HepG2 (cell line): ENCODE measurements around the gene ZNF444. TPM values are rescaled to one million over a fixed set of nuclear protein-coding genes. Genes with fewer than 3 reads are reported as not detected.

Experiments used
- AGO2 ChIP-seq: fragments of 200-400 bp; formaldehyde crosslinking; optimal IDR thresholded peaks from 2 replicates; pipeline ENCODE3; 2017; ENCODE audit warnings: mild to moderate bottlenecking, low read depth, low read length, moderate library complexity
- E2F5 ChIP-seq: sonication (generic); formaldehyde crosslinking; conservative IDR thresholded peaks from 2 replicates; pipeline ENCODE4 v1.4.0; 2020; ENCODE audit warnings: missing genetic modification reagents
- FLYWCH1 ChIP-seq: sonication (generic); formaldehyde crosslinking; IDR thresholded peaks from 2 replicates; pipeline ENCODE4 v1.8.1; 2023; ENCODE audit warnings: mild to moderate bottlenecking, missing genetic modification reagents
- FOSL1 ChIP-seq: sonication (generic); formaldehyde crosslinking; IDR thresholded peaks from 2 replicates; pipeline ENCODE4 v1.9.0; 2021; ENCODE audit warnings: missing genetic modification reagents, borderline replicate concordance
- GABPA ChIP-seq, 2 experiments: IDR thresholded peaks; 2 replicates each; pipeline ENCODE4 v1.6.1; 2011 to 2016; ENCODE audit warnings: low read depth in 2 of 2, low read length in 1 of 2, missing biosample characterization in 1 of 2, missing genetic modification characterization in 1 of 2
- KLF11 ChIP-seq: IDR thresholded peaks from 2 replicates; pipeline ENCODE4 v1.6.1; 2016; ENCODE audit warnings: missing compliant biosample characterization
- PCBP1 ChIP-seq: fragments of 200-400 bp; formaldehyde crosslinking; IDR thresholded peaks from 2 replicates; pipeline ENCODE4 v1.6.1; 2017; ENCODE audit warnings: mild to moderate bottlenecking, low read depth, low read length, borderline replicate concordance
- RXRB ChIP-seq: IDR thresholded peaks from 2 replicates; pipeline ENCODE4 v1.6.1; 2016; ENCODE audit warnings: borderline replicate concordance, missing genetic modification reagents, missing compliant biosample characterization
- SMAD3 ChIP-seq: sonication (generic); formaldehyde crosslinking; IDR thresholded peaks from 2 replicates; pipeline ENCODE4 v1.4.0; 2020; ENCODE audit warnings: missing genetic modification reagents
- TAF15 ChIP-seq: fragments of 200-400 bp; formaldehyde crosslinking; IDR thresholded peaks from one replicate; pipeline ENCODE4 v1.6.1; 2018; ENCODE audit warnings: mild to moderate bottlenecking, low read depth, low read length; ENCODE audit not compliant: poor library complexity, severe bottlenecking
- TIGD3 ChIP-seq: sonication (generic); formaldehyde crosslinking; IDR thresholded peaks from 2 replicates; pipeline ENCODE4 v1.5.1; 2020; ENCODE audit warnings: mild to moderate bottlenecking, missing genetic modification reagents, borderline replicate concordance
- TRIM22 ChIP-seq: fragments of 450-650 bp; IDR thresholded peaks from 2 replicates; pipeline ENCODE4 v1.6.1; 2017
- XBP1 ChIP-seq: sonication (generic); formaldehyde crosslinking; IDR thresholded peaks from 2 replicates; pipeline ENCODE4 v1.5.0; 2020; ENCODE audit warnings: missing genetic modification reagents
- ZBTB33 ChIP-seq: sonication (generic); formaldehyde crosslinking; IDR thresholded peaks from 2 replicates; pipeline ENCODE4 v1.4.0; 2020; ENCODE audit warnings: missing genetic modification reagents
- ZFYVE20 ChIP-seq: sonication (generic); formaldehyde crosslinking; IDR thresholded peaks from 2 replicates; pipeline ENCODE4 v1.8.0; 2023; ENCODE audit warnings: low read depth, mild to moderate bottlenecking, moderate library complexity, missing genetic modification reagents, borderline replicate concordance
- ZNF343 ChIP-seq: sonication (generic); formaldehyde crosslinking; IDR thresholded peaks from 2 replicates; pipeline ENCODE4 v1.4.0; 2020; ENCODE audit warnings: mild to moderate bottlenecking, missing genetic modification reagents
- ZNF354B ChIP-seq: sonication (generic); formaldehyde crosslinking; IDR thresholded peaks from 2 replicates; pipeline ENCODE4 v1.8.0; 2022; ENCODE audit warnings: mild to moderate bottlenecking, missing genetic modification reagents
- ZNF431 ChIP-seq: sonication (generic); formaldehyde crosslinking; IDR thresholded peaks from 2 replicates; pipeline ENCODE4 v1.9.0; 2022; ENCODE audit warnings: missing genetic modification reagents, low read depth, mild to moderate bottlenecking, borderline replicate concordance
- ZNF484 ChIP-seq: sonication (generic); formaldehyde crosslinking; IDR thresholded peaks from 2 replicates; pipeline ENCODE4 v1.5.1; 2020; ENCODE audit warnings: mild to moderate bottlenecking, low read depth, missing genetic modification reagents, borderline replicate concordance
- ZNF703 ChIP-seq: sonication (generic); formaldehyde crosslinking; IDR thresholded peaks from 2 replicates; pipeline ENCODE4 v1.5.1; 2020; ENCODE audit warnings: missing genetic modification reagents, mild to moderate bottlenecking, moderate library complexity, borderline replicate concordance
- ZSCAN20 ChIP-seq: sonication (generic); formaldehyde crosslinking; IDR thresholded peaks from 2 replicates; pipeline ENCODE4 v1.4.0; 2020; ENCODE audit warnings: missing genetic modification reagents, mild to moderate bottlenecking, borderline replicate concordance
- polyA plus RNA-seq, 8 experiments: library from polyadenylated mRNA; depleted of rRNA in 3 of 8; stranded (reverse) in 7 of 8; unstranded in 1 of 8; fragments of >200 nt; fragmentation: Illumina TruSeq in 4 of 8; extraction: Trizol in 4 of 8; gene quantifications; 2 replicates each; pipeline versions ENCODE4 v1.2.1 to v1.2.3, GENCODE V29; 2011 to 2016; ENCODE audit warnings: low read depth in 4 of 8, missing spikeins in 1 of 8, mixed read lengths in 1 of 8; ENCODE audit not compliant: insufficient read depth in 1 of 8
- total RNA-seq, 5 experiments: library from RNA; depleted of rRNA; stranded (reverse); fragments of >200 nt; fragmentation: Illumina TruSeq; extraction: Trizol; gene quantifications; 2 replicates each; pipeline ENCODE4 v1.2.3, GENCODE V29; 2016; ENCODE audit warnings: low read depth in 1 of 5
- TF ChIP-seq, protein P1 (sequence below): IDR thresholded peaks from 2 replicates; pipeline ENCODE4 v1.6.1; 2016; ENCODE audit warnings: missing compliant biosample characterization, missing genetic modification reagents, borderline replicate concordance
- TF ChIP-seq, protein P2 (sequence below): sonication (generic); formaldehyde crosslinking; IDR thresholded peaks from 2 replicates; pipeline ENCODE4 v1.4.0; 2020; ENCODE audit warnings: missing genetic modification reagents, mild to moderate bottlenecking, borderline replicate concordance

The ZNF444 gene
- total and polyA plus RNA-seq, 2 of the 13 experiments (the other 11 are each of a cell fraction or from before 2014, with no cell fraction given), result 27.4 to 30.3 TPM

DNA sequence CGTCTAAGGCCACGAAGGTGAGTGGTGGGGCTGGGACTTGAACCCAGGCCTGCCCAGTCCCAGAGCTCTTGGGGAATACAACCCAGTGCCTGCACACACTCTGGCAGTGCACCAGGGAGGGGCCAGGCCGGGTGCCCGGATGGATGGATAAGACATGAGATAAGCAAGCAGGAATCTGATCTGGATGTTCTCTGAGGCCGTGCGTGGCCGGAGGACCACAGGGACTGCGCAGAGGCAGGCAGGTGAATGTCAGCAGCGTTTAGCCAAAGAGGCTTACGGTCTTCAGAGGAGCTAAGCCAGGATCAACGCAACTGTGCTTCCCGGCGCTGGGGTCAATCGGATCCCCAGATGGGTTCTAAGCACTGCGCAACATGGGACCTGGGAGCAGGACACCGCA is 21.5 kb upstream of the ZNF444 start (continued):
- no peak for TF ChIP-seq E2F5 (CRISPR knock-in tag)
- TF ChIP-seq TRIM22, result no peak
- TF ChIP-seq GABPA (IDR thresholded peaks at IDR 0.05; ENCODE audit: low read depth, low read length), result no peak
- TF ChIP-seq GABPA (CRISPR knock-in tag; IDR thresholded peaks at IDR 0.05; ENCODE audit: low read depth), result no peak
- TF ChIP-seq ZNF354B, result no peak
- TF ChIP-seq, protein P1, sequence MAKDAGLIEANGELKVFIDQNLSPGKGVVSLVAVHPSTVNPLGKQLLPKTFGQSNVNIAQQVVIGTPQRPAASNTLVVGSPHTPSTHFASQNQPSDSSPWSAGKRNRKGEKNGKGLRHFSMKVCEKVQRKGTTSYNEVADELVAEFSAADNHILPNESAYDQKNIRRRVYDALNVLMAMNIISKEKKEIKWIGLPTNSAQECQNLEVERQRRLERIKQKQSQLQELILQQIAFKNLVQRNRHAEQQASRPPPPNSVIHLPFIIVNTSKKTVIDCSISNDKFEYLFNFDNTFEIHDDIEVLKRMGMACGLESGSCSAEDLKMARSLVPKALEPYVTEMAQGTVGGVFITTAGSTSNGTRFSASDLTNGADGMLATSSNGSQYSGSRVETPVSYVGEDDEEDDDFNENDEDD (CRISPR knock-in tag), result no peak
- no peak for TF ChIP-seq ZNF484 (CRISPR knock-in tag)
- TF ChIP-seq FOSL1 (CRISPR knock-in tag), result no peak
- no peak for TF ChIP-seq XBP1 (CRISPR knock-in tag)
- no peak for TF ChIP-seq SMAD3
- TF ChIP-seq ZBTB33 (CRISPR knock-in tag), result no peak
- TF ChIP-seq RXRB (CRISPR knock-in tag), result no peak
- no peak for TF ChIP-seq PCBP1
- TF ChIP-seq ZNF343 (CRISPR knock-in tag), result no peak
- TF ChIP-seq KLF11 (CRISPR knock-in tag), result 0 out of 2 replicates have a peak, but pooled peaks have one; percentile 5
- no peak for TF ChIP-seq ZNF703 (CRISPR knock-in tag)
- TF ChIP-seq ZFYVE20 (CRISPR knock-in tag), result no peak
- TF ChIP-seq FLYWCH1 (CRISPR knock-in tag), result no peak
- no peak for TF ChIP-seq TAF15
- TF ChIP-seq ZSCAN20 (CRISPR knock-in tag), result no peak
- no peak for TF ChIP-seq TIGD3 (CRISPR knock-in tag)
- peak; percentile 48 for TF ChIP-seq AGO2
- no peak for TF ChIP-seq ZNF431 (CRISPR knock-in tag)
- TF ChIP-seq, protein P2, sequence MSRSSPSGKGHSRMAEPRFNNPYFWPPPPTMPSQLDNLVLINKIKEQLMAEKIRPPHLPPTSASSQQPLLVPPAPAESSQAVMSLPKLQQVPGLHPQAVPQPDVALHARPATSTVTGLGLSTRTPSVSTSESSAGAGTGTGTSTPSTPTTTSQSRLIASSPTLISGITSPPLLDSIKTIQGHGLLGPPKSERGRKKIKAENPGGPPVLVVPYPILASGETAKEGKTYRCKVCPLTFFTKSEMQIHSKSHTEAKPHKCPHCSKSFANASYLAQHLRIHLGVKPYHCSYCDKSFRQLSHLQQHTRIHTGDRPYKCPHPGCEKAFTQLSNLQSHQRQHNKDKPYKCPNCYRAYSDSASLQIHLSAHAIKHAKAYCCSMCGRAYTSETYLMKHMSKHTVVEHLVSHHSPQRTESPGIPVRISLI (CRISPR knock-in tag), result no peak
